Measurements from ENCODE around the gene LCN12.

LCN12 gene

GRCh38 chr9:136974817-136975535 lies 22.9 kb downstream of the LCN12 start:
- DNase-seq: no peak

GRCh38 chr9:136975644-136976043 lies 23.6 kb downstream of the LCN12 start:
- DNase-seq: no peak

GRCh38 chr9:136977223-136977622 lies 25.1 kb downstream of the LCN12 start, which contains the start of gene PTGDS:
TSS of gene PTGDS (plus strand) at chr9:136977504. CDS start at chr9:136977579, 75 bp downstream.
- no peak for DNase-seq

GRCh38 chr9:136977649-136978072 lies 25.6 kb downstream of the LCN12 start:
- DNase-seq: no peak

- peak; percentile 88 for DNase-seq
Observed at GRCh38 chr9:136978073-136978864, 26.2 kb downstream of the LCN12 start.

- no peak for DNase-seq
Observed at GRCh38 chr9:136978865-136979544, 26.9 kb downstream of the LCN12 start.

GRCh38 chr9:136979769-136980587 lies 27.9 kb downstream of the LCN12 start:
- DNase-seq: peak; percentile 27

- no peak for DNase-seq
Observed at GRCh38 chr9:136980669-136981478, 28.8 kb downstream of the LCN12 start.

GRCh38 chr9:136981588-136982231 lies 29.6 kb downstream of the LCN12 start:
- DNase-seq: no peak

GRCh38 chr9:136982232-136983051 lies 30.4 kb downstream of the LCN12 start, which contains the start of gene LCNL1:
TSS of gene LCNL1 (plus strand) at chr9:136982993. CDS start at chr9:136983587, 594 bp downstream.
- no peak for DNase-seq

GRCh38 chr9:136983167-136983566 lies 31.1 kb downstream of the LCN12 start:
- no peak for DNase-seq

- no peak for DNase-seq
Observed at GRCh38 chr9:136983656-136984314, 31.7 kb downstream of the LCN12 start.

GRCh38 chr9:136984464-136985026 lies 32.5 kb downstream of the LCN12 start:
- DNase-seq: no peak

- DNase-seq: no peak
Observed at GRCh38 chr9:136985027-136985602, 33.0 kb downstream of the LCN12 start.

- no peak for DNase-seq
Observed at GRCh38 chr9:136985853-136986252, 33.8 kb downstream of the LCN12 start.

GRCh38 chr9:136988872-136989271 lies 36.8 kb downstream of the LCN12 start:
- no peak for DNase-seq

GRCh38 chr9:136990242-136990911 lies 38.3 kb downstream of the LCN12 start:
- DNase-seq: no peak

Data from NCI-H82 (cell line).